Liver (tissue), 2 donors: ENCODE data around the gene BCAT1.

ENCODE experiments used
- CTCF ChIP-seq: fragments of 150-350 bp; IDR thresholded peaks from 2 replicates; pipeline ENCODE4 v1.5.1; 2017; ENCODE audit warnings: improper control_type of control experiment, low read depth, low read length; ENCODE audit not compliant: missing input control
- REST ChIP-seq: IDR thresholded peaks from 2 replicates; pipeline ENCODE4 v1.6.1; 2016; ENCODE audit warnings: antibody characterized with exemption, mild to moderate bottlenecking
- donor health status: healthy.

GRCh38 chr12:24906141-24906540 lies 42.8 kb downstream of the BCAT1 start:
- TF ChIP-seq REST (no peak), CTCF (no peak)
